Stimulated activated naive B cell treated with anti-CD40 and anti-IgM and Interleukin-4, amounts not matched to agents 10 μg/mL and 1 μg/mL and 100 μg/mL, for 72 hours (primary cell): Measurements from ENCODE around the gene BPIFB2.
A peak's percentile ranks its signal among the peaks of the same experiment; 100 is the strongest.

ENCODE experiments used
- ATAC-seq, 2 donors: fragments of 150-1000 bp; cut with Tn5 transposase; replicated peaks; 2 replicates each; pipeline ENCODE4 v1.10.0; 2021; ENCODE audit warnings: moderate library complexity in 1 of 2
- DNase-seq: peaks from one replicate; pipeline ENCODE4 v3.0.0; 2021
- H3K27ac Mint-ChIP-seq: one replicate; pipeline ENCODE4 v1.8.0; 2022; ENCODE audit warnings: mild to moderate bottlenecking, mixed read lengths
- H3K27me3 Mint-ChIP-seq, 2 donors: one replicate each; pipeline ENCODE4 v1.8.0; 2022; ENCODE audit warnings: mixed read lengths in 2 of 2
- H3K36me3 Mint-ChIP-seq, 2 donors: one replicate each; pipeline ENCODE4 v1.8.0; 2022; ENCODE audit warnings: mixed read lengths in 2 of 2, mild to moderate bottlenecking in 1 of 2
- H3K4me1 Mint-ChIP-seq, 2 donors: one replicate each; pipeline ENCODE4 v1.8.0; 2022; ENCODE audit warnings: mixed read lengths in 2 of 2, mild to moderate bottlenecking in 1 of 2
- H3K4me3 Mint-ChIP-seq, 2 donors: one replicate each; pipeline ENCODE4 v1.8.0; 2022; ENCODE audit warnings: mild to moderate bottlenecking in 2 of 2, mixed read lengths in 2 of 2, moderate library complexity in 1 of 2
- H3K9me3 Mint-ChIP-seq, 2 donors: one replicate each; pipeline ENCODE4 v1.8.0; 2022; ENCODE audit warnings: mixed read lengths in 2 of 2, mild to moderate bottlenecking in 1 of 2

The BPIFB2 gene

GRCh38 chr20:33014336-33015113, 7.0 kb downstream of the BPIFB2 start:
- H3K36me3 Mint-ChIP-seq, result no peaks in the 10 kb centered on the region
- no peaks in the 10 kb centered on the region for H3K9me3 Mint-ChIP-seq
- no peak overlapping the region for H3K4me3 Mint-ChIP-seq
- no peak for ATAC-seq
- no peak for DNase-seq
- H3K27me3 Mint-ChIP-seq, result peaks cover 6 to 17% of the 10 kb centered on the region in 2 donors
- no peak overlapping the region for H3K27ac Mint-ChIP-seq
- no peaks in the 10 kb centered on the region for H3K4me1 Mint-ChIP-seq

DNA sequence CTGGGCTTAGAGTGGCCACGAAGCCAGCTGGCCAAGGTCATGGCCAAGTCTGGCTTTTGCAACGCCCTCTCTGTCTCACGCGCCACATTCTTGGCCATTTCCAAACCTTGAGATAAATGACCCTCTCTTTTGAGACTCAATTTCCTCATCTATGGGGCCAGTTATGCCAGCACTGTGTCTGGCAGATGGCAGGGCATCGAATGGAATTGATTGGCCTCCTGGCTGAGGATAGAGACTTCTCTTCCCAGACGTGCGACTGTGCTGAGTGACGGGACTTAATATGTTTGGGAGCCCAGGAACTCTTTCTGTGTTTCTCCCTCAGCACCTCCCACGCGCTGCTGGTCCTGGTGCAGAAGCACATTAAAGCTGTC, 7.6 kb downstream of the BPIFB2 start:
- no peaks in the 10 kb centered on the region for H3K9me3 Mint-ChIP-seq
- H3K4me1 Mint-ChIP-seq, result no peaks in the 10 kb centered on the region
- no peak overlapping the region for H3K4me3 Mint-ChIP-seq
- ATAC-seq, result no peak
- no peaks in the 10 kb centered on the region for H3K36me3 Mint-ChIP-seq
- no peak for DNase-seq
- no peak overlapping the region for H3K27ac Mint-ChIP-seq
- peaks cover 6 to 17% of the 10 kb centered on the region in 2 donors for H3K27me3 Mint-ChIP-seq

GRCh38 chr20:33015700-33016580, 8.4 kb downstream of the BPIFB2 start:
- no peak for ATAC-seq
- Mint-ChIP-seq H3K27ac (no peak overlapping the region), H3K36me3 (no peaks in the 10 kb centered on the region)

GRCh38 chr20:33016581-33017109, 9.1 kb downstream of the BPIFB2 start:
- peaks cover 0 to 5% of the 10 kb centered on the region in 2 donors for H3K4me1 Mint-ChIP-seq
- no peak for ATAC-seq
- H3K4me3 Mint-ChIP-seq, result no peak overlapping the region
- H3K27me3 Mint-ChIP-seq, result peaks cover 6 to 13% of the 10 kb centered on the region in 2 donors
- H3K9me3 Mint-ChIP-seq, result no peaks in the 10 kb centered on the region
- no peak for DNase-seq
- no peaks in the 10 kb centered on the region for H3K36me3 Mint-ChIP-seq
- H3K27ac Mint-ChIP-seq, result no peak overlapping the region

More at GRCh38 chr20:33015700-33016580, 8.4 kb downstream of the BPIFB2 start:
- Mint-ChIP-seq H3K4me1 (no peaks in the 10 kb centered on the region), H3K27me3 (peaks cover 6 to 13% of the 10 kb centered on the region in 2 donors), H3K9me3 (no peaks in the 10 kb centered on the region), H3K4me3 (no peak overlapping the region)
- no peak for DNase-seq

- H3K27me3 Mint-ChIP-seq, result peaks cover 6 to 13% of the 10 kb centered on the region in 2 donors
- H3K27ac Mint-ChIP-seq, result no peak overlapping the region
- H3K9me3 Mint-ChIP-seq, result no peaks in the 10 kb centered on the region
- DNase-seq (no peak), ATAC-seq (no peak)
- no peaks in the 10 kb centered on the region for H3K36me3 Mint-ChIP-seq
- H3K4me1 Mint-ChIP-seq, result peaks cover 0 to 5% of the 10 kb centered on the region in 2 donors
- no peak overlapping the region for H3K4me3 Mint-ChIP-seq
Observed at GRCh38 chr20:33017542-33017941, 10.0 kb downstream of the BPIFB2 start.

DNA sequence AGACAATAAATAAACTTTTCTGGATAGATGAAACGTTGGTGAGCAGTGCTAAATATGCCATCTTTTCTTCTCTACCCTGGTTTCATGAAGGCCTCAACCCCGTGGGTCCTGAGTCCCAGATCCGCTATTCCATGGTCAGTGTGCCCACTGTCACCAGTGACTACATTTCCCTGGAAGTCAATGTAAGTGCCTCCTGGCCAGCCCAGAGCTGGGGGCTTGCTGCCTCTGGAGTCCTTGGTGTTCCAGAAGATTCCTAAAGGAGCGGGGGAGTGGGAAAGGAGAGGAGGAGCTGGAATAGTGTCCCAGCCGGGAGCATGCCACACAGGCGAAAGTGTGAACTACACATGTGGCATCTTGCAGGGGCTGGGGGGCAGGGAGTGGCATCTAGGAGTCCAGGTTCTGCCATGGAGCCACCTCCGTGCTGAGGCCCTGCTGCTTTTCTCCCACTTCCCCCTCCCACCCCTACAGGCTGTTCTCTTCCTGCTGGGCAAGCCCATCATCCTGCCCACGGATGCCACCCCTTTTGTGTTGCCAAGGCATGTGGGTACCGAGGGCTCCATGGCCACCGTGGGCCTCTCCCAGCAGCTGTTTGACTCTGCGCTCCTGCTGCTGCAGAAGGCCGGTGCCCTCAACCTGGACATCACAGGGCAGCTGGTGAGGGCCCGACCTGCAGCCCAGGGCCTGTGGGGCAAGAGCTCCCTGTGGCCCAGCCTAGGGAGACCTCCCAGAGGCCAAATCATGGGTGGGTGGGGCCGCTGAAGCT, 10.8 kb downstream of the BPIFB2 start:
- no peaks in the 10 kb centered on the region for H3K9me3 Mint-ChIP-seq
- DNase-seq, result no peak
- H3K36me3 Mint-ChIP-seq, result no peaks in the 10 kb centered on the region
- H3K4me3 Mint-ChIP-seq, result no peak overlapping the region
- H3K27me3 Mint-ChIP-seq, result peaks cover 6 to 13% of the 10 kb centered on the region in 2 donors
- peaks cover 0 to 5% of the 10 kb centered on the region in 2 donors for H3K4me1 Mint-ChIP-seq
- H3K27ac Mint-ChIP-seq, result no peak overlapping the region
- ATAC-seq, result no peak

DNA sequence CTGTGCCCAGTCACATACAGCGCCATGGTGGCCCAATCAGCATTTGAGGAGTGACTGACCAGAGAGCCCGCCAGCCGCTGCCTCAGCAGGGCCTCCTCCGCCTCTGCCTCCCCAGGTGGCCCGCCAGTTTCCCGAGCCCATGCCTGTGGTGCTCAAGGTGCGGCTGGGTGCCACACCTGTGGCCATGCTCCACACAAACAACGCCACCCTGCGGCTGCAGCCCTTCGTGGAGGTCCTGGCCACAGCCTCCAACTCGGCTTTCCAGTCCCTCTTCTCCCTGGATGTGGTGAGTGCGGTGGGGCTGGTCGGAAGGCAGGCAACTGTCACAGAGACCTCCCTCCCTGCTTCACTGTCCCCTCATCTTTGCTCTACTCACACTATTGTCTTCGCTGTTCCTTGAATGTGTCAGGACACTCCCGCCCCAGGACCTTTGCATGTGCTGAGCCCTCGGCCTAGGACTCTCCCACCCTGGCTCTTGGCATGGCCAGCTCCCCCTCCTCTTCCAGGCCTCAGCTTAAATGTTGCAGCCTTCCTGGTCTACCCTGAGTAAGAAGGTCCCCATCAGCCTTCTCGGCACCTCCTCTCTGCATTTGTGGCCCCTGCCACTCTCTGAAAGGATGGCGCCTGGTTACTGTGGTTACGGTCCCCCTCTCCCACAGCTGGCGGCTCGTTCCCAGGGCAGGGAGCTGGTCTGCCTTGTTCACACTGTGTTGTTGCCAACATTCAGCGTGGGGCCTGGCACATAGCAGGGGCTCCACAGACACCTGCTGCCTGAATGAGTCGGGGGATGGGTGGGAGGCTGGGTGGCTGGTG, 12.2 kb downstream of the BPIFB2 start:
- peaks cover 6 to 16% of the 10 kb centered on the region in 2 donors for H3K27me3 Mint-ChIP-seq
- no peak for DNase-seq
- H3K27ac Mint-ChIP-seq, result no peak overlapping the region
- peaks cover 0 to 5% of the 10 kb centered on the region in 2 donors for H3K4me1 Mint-ChIP-seq
- no peaks in the 10 kb centered on the region for H3K9me3 Mint-ChIP-seq
- no peak for ATAC-seq
- H3K36me3 Mint-ChIP-seq, result no peaks in the 10 kb centered on the region
- no peak overlapping the region for H3K4me3 Mint-ChIP-seq

GRCh38 chr20:33020278-33021161, 13.0 kb downstream of the BPIFB2 start:
- Mint-ChIP-seq H3K4me1 (peaks cover 0 to 5% of the 10 kb centered on the region in 2 donors), H3K9me3 (no peaks in the 10 kb centered on the region), H3K4me3 (no peak overlapping the region), H3K27me3 (peaks cover 6 to 12% of the 10 kb centered on the region in 2 donors), H3K27ac (no peak overlapping the region), H3K36me3 (no peaks in the 10 kb centered on the region)
- no peak for ATAC-seq
- no peak for DNase-seq

- peak overlapping the region; percentile 34 for H3K27ac Mint-ChIP-seq
- ATAC-seq, result no peak
- peaks cover 0 to 5% of the 10 kb centered on the region in 2 donors for H3K4me1 Mint-ChIP-seq
- H3K9me3 Mint-ChIP-seq, result no peaks in the 10 kb centered on the region
- no peak for DNase-seq
- H3K36me3 Mint-ChIP-seq, result no peaks in the 10 kb centered on the region
- H3K4me3 Mint-ChIP-seq, result no peak overlapping the region
- H3K27me3 Mint-ChIP-seq, result peaks cover 0 to 3% of the 10 kb centered on the region in 2 donors
Observed at GRCh38 chr20:33021879-33022278, 14.4 kb downstream of the BPIFB2 start.

DNA sequence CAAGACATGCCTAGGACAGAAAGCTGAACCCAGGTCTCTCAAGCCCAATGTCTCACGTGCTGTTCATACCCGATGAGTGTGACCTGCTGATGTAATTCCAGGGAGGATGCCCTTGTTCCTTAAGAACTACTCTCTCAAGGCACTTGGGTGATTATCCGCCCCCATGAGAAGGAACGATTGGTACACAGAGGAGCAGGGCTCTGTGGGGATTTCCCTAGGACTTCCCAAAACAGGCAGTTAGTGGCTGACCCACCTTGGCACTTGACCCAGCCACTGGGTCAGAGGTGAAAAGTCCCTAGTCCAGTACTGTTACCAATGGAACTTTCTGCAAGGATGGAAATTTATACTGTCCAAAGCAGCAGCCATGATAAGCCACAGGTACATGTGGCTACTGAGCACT, 14.8 kb downstream of the BPIFB2 start:
- H3K27ac Mint-ChIP-seq, result no peak overlapping the region
- no peak for DNase-seq
- H3K36me3 Mint-ChIP-seq, result no peaks in the 10 kb centered on the region
- ATAC-seq, result peak in 1 of 2 donors; percentile 24
- H3K27me3 Mint-ChIP-seq, result peaks cover 0 to 3% of the 10 kb centered on the region in 2 donors
- no peaks in the 10 kb centered on the region for H3K9me3 Mint-ChIP-seq
- no peak overlapping the region for H3K4me3 Mint-ChIP-seq
- peaks cover 0 to 5% of the 10 kb centered on the region in 2 donors for H3K4me1 Mint-ChIP-seq

- ATAC-seq (no peak), DNase-seq (no peak)
- H3K4me3 Mint-ChIP-seq, result no peak overlapping the region
- H3K36me3 Mint-ChIP-seq, result no peaks in the 10 kb centered on the region
- H3K27me3 Mint-ChIP-seq, result peaks cover 0 to 3% of the 10 kb centered on the region in 2 donors
- H3K4me1 Mint-ChIP-seq, result peaks cover 0 to 5% of the 10 kb centered on the region in 2 donors
- H3K27ac Mint-ChIP-seq, result no peak overlapping the region
- no peaks in the 10 kb centered on the region for H3K9me3 Mint-ChIP-seq
Observed at GRCh38 chr20:33022694-33023438, 15.4 kb downstream of the BPIFB2 start.
